NCI-H1436 treated with DMSO at 0.1 percent for 48 hours (cell line): ENCODE results near the gene OCIAD1.
"Not testable (repeated sequence)": the region's sequence is repeated elsewhere in the genome, so short reads cannot be mapped to it uniquely, and the experiment has no call there.

ENCODE experiments used
- DNase-seq: peaks from one replicate; lab custom pipeline; 2025; lab: John Stamatoyannopoulos, UW

Gene OCIAD1

GRCh38 chr4:48830706-48831531 lies at the start of gene OCIAD1:
Gene OCIAD1, plus strand, starts transcription at chr4:48831088. Its CDS starts 1,537 bp downstream, at chr4:48832625.
- DNase-seq: peak; percentile 95

- DNase-seq: no peak
Measured at GRCh38 chr4:48781968-48782367, 48.9 kb upstream of the OCIAD1 start.

- DNase-seq: no peak
Measured at GRCh38 chr4:48785302-48785701, 45.6 kb upstream of the OCIAD1 start.

- DNase-seq: no peak
Measured at GRCh38 chr4:48786549-48786948, 44.3 kb upstream of the OCIAD1 start.

- no peak for DNase-seq
Measured at GRCh38 chr4:48787056-48787455, 43.8 kb upstream of the OCIAD1 start.

GRCh38 chr4:48790561-48790960 lies 40.3 kb upstream of the OCIAD1 start:
- DNase-seq: no peak

GRCh38 chr4:48791313-48791712 lies 39.6 kb upstream of the OCIAD1 start:
- DNase-seq: no peak

- DNase-seq: no peak
Measured at GRCh38 chr4:48792348-48793006, 38.4 kb upstream of the OCIAD1 start.

- no peak for DNase-seq
Measured at GRCh38 chr4:48795108-48795507, 35.8 kb upstream of the OCIAD1 start.

GRCh38 chr4:48796191-48796926 lies 34.5 kb upstream of the OCIAD1 start:
- DNase-seq: no peak

- no peak for DNase-seq
Measured at GRCh38 chr4:48796927-48797679, 33.8 kb upstream of the OCIAD1 start.

GRCh38 chr4:48798117-48798516 lies 32.8 kb upstream of the OCIAD1 start:
- no peak for DNase-seq

- no peak for DNase-seq
Measured at GRCh38 chr4:48799157-48799556, 31.7 kb upstream of the OCIAD1 start.

- DNase-seq: not testable (repeated sequence)
Measured at GRCh38 chr4:48800155-48800554, 30.7 kb upstream of the OCIAD1 start.

GRCh38 chr4:48801016-48801715 lies 29.7 kb upstream of the OCIAD1 start:
- no peak for DNase-seq

- DNase-seq: no peak
Measured at GRCh38 chr4:48804584-48805301, 26.1 kb upstream of the OCIAD1 start.

GRCh38 chr4:48812866-48813265 lies 18.0 kb upstream of the OCIAD1 start:
- no peak for DNase-seq

- DNase-seq: no peak
Measured at GRCh38 chr4:48813964-48814363, 16.9 kb upstream of the OCIAD1 start.

- DNase-seq: no peak
Measured at GRCh38 chr4:48815483-48815882, 15.4 kb upstream of the OCIAD1 start.

GRCh38 chr4:48816297-48816696 lies 14.6 kb upstream of the OCIAD1 start:
- not testable (repeated sequence) for DNase-seq

GRCh38 chr4:48816971-48817370 lies 13.9 kb upstream of the OCIAD1 start:
- DNase-seq: no peak
